Glomerular visceral epithelial cell (primary cell): ENCODE measurements around the gene SKP1.

Experiments
- DNase-seq: peaks from one replicate; pipeline ENCODE4 v3.0.0-alpha.2; 2016; ENCODE audit errors: extremely low spot score

SKP1 gene

GRCh38 chr5:134130239-134130945, 46.4 kb downstream of the SKP1 start:
- no peak for DNase-seq

- DNase-seq = no peak
Measured at GRCh38 chr5:134129411-134130238, 47.1 kb downstream of the SKP1 start.

- DNase-seq = no peak
Measured at GRCh38 chr5:134128648-134128995, 48.1 kb downstream of the SKP1 start.

GRCh38 chr5:134127988-134128647, 48.6 kb downstream of the SKP1 start:
- DNase-seq = no peak

GRCh38 chr5:134127376-134127861, 49.3 kb downstream of the SKP1 start:
- DNase-seq = peak; percentile 80

GRCh38 chr5:134125039-134126015, 51.4 kb downstream of the SKP1 start:
- DNase-seq = peak; percentile 96

GRCh38 chr5:134124289-134125038, 52.3 kb downstream of the SKP1 start:
- DNase-seq = peak; percentile 87

GRCh38 chr5:134123360-134123759, 53.4 kb downstream of the SKP1 start:
- DNase-seq = no peak

GRCh38 chr5:134122530-134122929, 54.2 kb downstream of the SKP1 start:
- no peak for DNase-seq

- no peak for DNase-seq
Measured at GRCh38 chr5:134120386-134121138, 56.2 kb downstream of the SKP1 start.

- no peak for DNase-seq
Measured at GRCh38 chr5:134119720-134120119, 57.0 kb downstream of the SKP1 start.

- DNase-seq = no peak
Measured at GRCh38 chr5:134118212-134118835, 58.4 kb downstream of the SKP1 start.

- no peak for DNase-seq
Measured at GRCh38 chr5:134116789-134117761, 59.7 kb downstream of the SKP1 start.

- no peak for DNase-seq
Measured at GRCh38 chr5:134116286-134116685, 60.5 kb downstream of the SKP1 start.

- no peak for DNase-seq
Measured at GRCh38 chr5:134115806-134116175, 61.0 kb downstream of the SKP1 start.

GRCh38 chr5:134114886-134115805, 61.6 kb downstream of the SKP1 start:
- DNase-seq = peak; percentile 20
